HG03342 (cell line): ENCODE data around the gene KIF26A.

ENCODE experiments used
- ATAC-seq: cut with Tn5 transposase; IDR thresholded peaks from one replicate; pipeline ENCODE4 v1.9.1; 2021; ENCODE audit warnings: mild to moderate bottlenecking, moderate library complexity; ENCODE audit not compliant: unreplicated experiment

KIF26A gene

DNA sequence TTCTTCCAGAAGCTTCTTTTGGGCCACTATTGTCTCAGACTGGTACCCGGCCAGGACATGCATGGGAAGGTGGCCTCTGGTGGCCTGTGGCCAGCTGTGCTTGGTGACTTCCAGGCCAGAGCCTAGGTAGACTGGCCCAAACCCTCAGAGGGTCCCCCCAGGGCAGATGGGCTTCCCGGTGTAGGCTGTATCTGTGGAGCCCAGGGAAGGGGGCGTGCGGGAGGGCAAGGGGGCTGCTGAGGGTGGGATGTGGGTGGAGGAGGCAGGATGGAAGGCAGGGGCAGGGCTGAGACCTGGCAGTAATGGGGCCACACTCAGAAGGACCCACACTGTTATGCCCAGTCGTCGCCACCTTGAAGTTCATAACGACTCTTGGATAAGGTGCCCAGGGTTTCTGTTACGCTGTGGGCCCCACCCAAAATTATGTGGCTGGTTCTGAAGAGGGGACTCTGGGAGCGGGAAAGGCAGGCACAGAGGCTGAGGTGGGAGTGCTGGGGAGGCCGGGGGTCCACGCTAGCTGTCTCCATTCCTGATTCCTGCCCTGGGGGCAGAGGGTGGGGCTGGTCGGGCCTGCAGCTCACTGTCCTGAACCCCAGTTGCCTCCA is 52.1 kb downstream of the KIF26A start:
- ATAC-seq: no peak

DNA sequence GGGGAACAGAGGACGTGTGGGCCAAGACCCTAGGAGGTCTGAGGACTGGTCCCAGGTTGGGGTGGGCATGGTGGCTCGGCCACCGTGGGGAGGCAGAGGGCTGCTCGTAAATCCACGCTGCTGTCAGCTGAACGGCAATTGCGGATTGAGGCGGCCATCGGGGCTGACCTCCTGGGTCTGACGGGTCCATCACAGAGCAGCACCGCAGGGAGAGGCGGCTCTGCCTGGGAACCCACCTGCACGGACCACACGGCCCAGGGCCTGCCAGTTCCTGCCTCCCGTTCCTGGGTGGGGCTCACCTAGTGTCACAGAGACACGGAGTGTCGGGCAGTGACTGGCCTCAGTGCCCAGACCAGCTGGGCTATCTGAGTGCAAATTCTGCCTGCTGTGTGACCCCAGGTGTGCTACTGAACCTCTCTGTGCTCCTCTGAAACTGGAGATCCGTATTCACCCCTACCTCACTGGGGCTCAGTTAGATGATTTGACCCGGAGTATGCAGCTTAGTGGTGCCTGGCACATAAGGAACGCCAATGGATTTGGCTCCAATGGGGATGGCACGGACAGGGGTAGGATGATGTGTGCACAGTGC is 53.1 kb downstream of the KIF26A start:
- no peak for ATAC-seq

GRCh38 chr14:104192146-104192882 is 53.9 kb downstream of the KIF26A start:
- no peak for ATAC-seq

DNA sequence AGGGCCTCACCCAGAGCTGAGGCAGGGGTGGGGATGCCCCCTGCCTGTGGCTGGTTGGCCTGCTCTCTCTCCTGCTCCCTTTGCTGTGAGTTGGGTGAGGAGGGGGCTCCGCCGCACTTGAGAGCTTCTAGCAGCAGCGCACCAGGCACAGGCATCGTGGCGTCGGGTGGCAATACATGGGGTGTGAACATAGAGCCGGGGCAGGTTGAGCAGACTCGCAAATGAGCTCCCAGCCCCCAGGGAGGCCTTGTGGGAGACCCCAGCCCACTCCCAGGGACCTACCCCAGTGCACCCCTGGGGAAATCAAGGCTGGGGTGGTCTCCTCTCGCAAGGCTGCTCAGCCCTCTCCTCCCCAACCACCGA is 54.5 kb downstream of the KIF26A start:
- no peak for ATAC-seq

- no peak for ATAC-seq
Measured at GRCh38 chr14:104194016-104194415, 55.6 kb downstream of the KIF26A start.

DNA sequence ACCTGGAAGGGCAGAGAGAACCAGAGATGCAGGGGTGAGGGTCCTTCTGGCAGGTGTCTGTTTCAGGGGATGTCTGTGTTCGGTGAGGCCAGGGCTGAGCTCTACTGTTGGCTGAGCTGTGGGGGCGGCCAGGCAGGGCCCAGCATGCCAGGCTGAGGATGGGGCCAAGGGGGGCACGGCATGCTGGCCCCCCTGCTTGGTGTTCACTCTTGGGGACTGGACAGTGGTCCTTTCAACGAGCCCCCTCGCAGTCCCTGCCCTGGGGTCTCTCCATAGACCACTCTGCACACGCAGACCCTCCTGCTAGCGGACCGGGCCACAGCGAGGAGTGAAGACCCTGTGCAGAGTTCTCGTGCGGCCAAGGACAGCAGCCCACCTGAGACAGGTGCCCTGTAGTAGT is 56.3 kb downstream of the KIF26A start:
- no peak for ATAC-seq

- no peak for ATAC-seq
Measured at GRCh38 chr14:104195361-104195760, 57.0 kb downstream of the KIF26A start.

GRCh38 chr14:104195878-104196277 is 57.5 kb downstream of the KIF26A start:
- ATAC-seq: no peak

- ATAC-seq: no peak
Measured at GRCh38 chr14:104196461-104197140, 58.2 kb downstream of the KIF26A start.

- no peak for ATAC-seq
Measured at GRCh38 chr14:104197449-104198247, 59.3 kb downstream of the KIF26A start.

DNA sequence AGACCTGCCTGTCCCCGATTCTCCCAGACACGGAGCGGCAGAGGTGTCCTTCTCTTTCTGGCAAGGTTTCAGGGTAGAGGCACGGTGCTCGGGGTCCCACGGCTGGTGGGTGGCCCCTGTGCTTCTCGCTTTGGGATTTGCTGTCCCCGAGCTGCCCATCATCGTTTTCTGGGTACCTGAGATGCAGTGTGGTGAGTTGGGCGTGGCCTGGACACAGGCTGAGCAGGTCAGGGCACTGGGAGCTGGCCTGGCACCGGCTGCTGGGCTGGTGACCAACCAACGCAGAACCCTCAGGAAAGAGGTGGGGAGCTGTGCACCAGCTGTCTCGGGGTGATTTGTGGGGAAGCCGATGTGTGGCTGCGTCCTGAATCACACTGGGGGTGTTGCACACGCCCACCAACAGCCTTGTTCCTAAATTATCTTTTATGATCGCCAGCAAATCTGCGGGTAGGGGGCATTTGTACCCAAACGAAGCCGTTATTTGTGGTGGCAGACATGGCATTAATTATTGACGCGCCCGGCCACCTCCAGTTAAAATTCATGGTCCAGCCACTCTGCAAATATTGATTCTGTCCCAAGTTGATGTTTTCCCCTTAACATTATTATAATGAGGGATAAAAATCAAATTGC is 61.0 kb downstream of the KIF26A start:
- ATAC-seq: no peak

GRCh38 chr14:104200106-104200505 is 61.7 kb downstream of the KIF26A start:
- ATAC-seq: no peak

GRCh38 chr14:104200591-104200990 is 62.2 kb downstream of the KIF26A start:
- no peak for ATAC-seq

DNA sequence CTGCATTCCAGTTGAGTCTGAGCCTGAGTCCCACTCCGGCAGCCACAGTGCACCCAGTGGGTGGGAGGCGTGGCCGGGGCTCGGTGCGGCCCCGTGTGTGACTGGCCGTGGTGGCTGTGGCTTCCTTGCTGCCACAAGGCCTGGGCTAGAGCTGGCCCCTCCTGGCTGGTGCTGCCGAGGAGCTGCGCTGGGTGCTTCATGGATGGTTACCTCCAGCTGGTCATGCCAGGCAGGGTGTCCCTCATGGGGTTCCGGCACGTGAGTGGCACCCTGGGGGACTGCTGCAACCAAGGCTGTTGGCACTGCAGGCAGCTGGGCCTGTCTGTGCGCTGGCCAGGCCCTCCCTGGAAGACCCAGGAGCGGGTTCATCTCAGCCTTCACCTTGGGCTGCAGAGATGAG is 62.7 kb downstream of the KIF26A start:
- ATAC-seq: no peak

GRCh38 chr14:104201496-104201895 is 63.1 kb downstream of the KIF26A start:
- no peak for ATAC-seq

DNA sequence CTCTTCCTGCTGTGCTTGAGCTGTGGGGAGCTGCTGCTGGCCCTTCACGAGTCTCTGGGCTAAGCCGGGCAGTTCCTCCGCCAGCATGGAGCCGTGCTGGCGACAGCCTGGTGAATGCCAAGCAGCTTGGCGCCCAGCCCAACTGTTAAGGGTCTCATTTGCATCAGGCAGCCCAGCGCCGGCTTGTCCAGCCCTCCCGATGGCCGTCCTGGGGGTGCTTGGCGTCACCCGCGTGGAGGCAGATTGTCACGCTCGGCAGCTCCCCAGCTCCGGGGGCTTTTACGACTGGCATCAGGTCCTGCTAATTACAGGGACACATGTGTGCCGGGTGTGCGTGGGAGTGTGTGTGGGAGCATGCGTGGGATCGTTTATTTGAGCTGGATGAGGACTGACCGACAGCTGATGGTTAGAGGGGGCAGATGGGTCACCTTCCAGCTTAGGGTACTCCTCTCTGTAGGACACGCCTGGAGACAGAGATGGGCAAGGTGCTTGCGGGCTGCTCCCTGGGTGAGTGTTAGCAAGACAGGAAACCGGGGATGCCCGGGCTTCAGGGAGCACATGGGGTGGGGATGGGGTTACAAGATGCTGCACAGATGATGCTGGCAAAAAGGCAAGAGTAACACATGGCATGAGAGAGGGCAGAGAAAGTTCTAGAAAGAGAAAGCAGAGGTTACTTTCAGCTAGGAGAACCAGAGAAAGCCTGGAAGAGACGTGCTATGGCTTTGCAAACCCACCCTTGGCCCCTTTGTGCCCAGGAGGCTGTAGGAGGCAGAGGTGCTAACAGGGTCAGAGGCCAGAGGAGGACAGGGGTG is 64.1 kb downstream of the KIF26A start:
- no peak for ATAC-seq

DNA sequence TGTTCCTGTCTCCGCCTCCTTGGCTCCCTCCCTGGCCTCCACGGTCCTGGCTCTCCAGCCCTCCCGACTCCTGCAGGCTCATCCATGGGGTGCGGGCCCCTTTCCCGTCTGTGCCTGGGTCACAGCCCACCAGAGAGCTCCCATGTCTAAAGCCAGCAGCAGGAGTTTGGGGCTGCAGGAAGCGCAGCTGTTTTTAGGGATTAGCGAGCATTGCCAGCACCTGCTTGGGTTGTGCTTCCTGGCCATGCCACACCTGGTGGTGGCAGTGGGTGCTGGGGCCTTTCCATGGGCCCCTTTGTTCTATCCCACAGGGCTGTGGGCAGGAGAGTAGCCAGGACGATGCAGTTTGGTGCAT is 64.7 kb downstream of the KIF26A start:
- ATAC-seq: no peak

- no peak for ATAC-seq
Measured at GRCh38 chr14:104204660-104205149, 66.3 kb downstream of the KIF26A start.

DNA sequence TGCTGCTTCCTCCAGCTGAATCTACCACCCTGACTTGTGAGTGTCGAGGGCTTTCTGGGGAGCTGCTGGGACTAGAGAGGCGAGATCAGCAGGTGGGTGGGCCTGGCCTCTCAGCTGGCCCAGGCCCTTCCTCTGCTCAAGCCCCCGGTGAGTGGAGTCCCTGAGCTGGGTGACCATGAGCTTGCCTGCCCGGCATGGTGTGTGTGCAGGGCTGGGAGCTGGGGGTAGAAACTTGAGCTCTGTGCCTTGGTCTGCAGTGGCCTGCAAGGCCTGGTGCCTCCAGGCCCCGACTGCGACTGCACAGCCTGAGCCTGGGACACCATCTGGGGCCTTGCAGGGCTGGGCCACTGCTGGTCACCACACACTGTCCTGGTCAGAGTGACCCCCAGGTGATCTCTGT is 67.4 kb downstream of the KIF26A start:
- ATAC-seq: no peak
